GM12865 (cell line): ENCODE measurements around the gene PCBP3.

Experiments used
- DNase-seq: peaks from one replicate; pipeline ENCODE4 v3.0.0; 2010; ENCODE audit warnings: low read depth
- H3K4me3 ChIP-seq: 2 replicates; pipeline ENCODE4 v1.5.1; 2011; ENCODE audit warnings: mild to moderate bottlenecking, low read depth, low read length, control low read depth
- CTCF ChIP-seq: IDR thresholded peaks from 2 replicates; pipeline ENCODE4 v1.5.1; 2011; ENCODE audit warnings: low read length, control low read depth, low read depth, inconsistent platforms; ENCODE audit not compliant: insufficient read depth; ENCODE audit errors: missing control alignments

PCBP3 gene

GRCh38 chr21:45769294-45769693 lies 125.8 kb downstream of the PCBP3 start:
- no peak for TF ChIP-seq CTCF
- no peak for DNase-seq
- no peak overlapping the region for H3K4me3 ChIP-seq

- no peak for TF ChIP-seq CTCF
- DNase-seq = no peak
- no peak overlapping the region for H3K4me3 ChIP-seq
Observed at GRCh38 chr21:45769896-45770295, 126.4 kb downstream of the PCBP3 start.

- no peak for TF ChIP-seq CTCF
- H3K4me3 ChIP-seq = no peak overlapping the region
- DNase-seq = no peak
Observed at GRCh38 chr21:45772180-45772579, 128.7 kb downstream of the PCBP3 start.

- no peak overlapping the region for H3K4me3 ChIP-seq
- no peak for TF ChIP-seq CTCF
- DNase-seq = no peak
Observed at GRCh38 chr21:45774291-45774690, 130.8 kb downstream of the PCBP3 start.

GRCh38 chr21:45776971-45777370 lies 133.4 kb downstream of the PCBP3 start:
- no peak for DNase-seq
- TF ChIP-seq CTCF = no peak

GRCh38 chr21:45778686-45779085 lies 135.2 kb downstream of the PCBP3 start:
- no peak overlapping the region for H3K4me3 ChIP-seq
- DNase-seq = no peak
- TF ChIP-seq CTCF = no peak

More at GRCh38 chr21:45776971-45777370, 133.4 kb downstream of the PCBP3 start:
- no peak overlapping the region for H3K4me3 ChIP-seq

GRCh38 chr21:45779226-45779625 lies 135.7 kb downstream of the PCBP3 start:
- H3K4me3 ChIP-seq = no peak overlapping the region
- DNase-seq = no peak

More at GRCh38 chr21:45779226-45779625, 135.7 kb downstream of the PCBP3 start:
- no peak for TF ChIP-seq CTCF
